ENCODE data around the gene ZNF668.

The ZNF668 gene

GRCh38 chr16:31064882-31065461 lies 9.1 kb downstream of the ZNF668 start:
- DNase-seq (ENCODE audit: low read depth): no peak
- TF ChIP-seq CTCF (conservative IDR thresholded peaks at IDR 0.05; ENCODE audit: low read depth, low read length): no peak
- no peak overlapping the region for H3K4me3 ChIP-seq (ENCODE audit: low read length)

GRCh38 chr16:31063843-31064611 lies 10.0 kb downstream of the ZNF668 start:
- DNase-seq (ENCODE audit: low read depth): no peak
- H3K4me3 ChIP-seq (ENCODE audit: low read length): no peak overlapping the region
- TF ChIP-seq CTCF (conservative IDR thresholded peaks at IDR 0.05; ENCODE audit: low read depth, low read length): no peak

GRCh38 chr16:31063495-31063842 lies 10.6 kb downstream of the ZNF668 start:
- no peak overlapping the region for H3K4me3 ChIP-seq (ENCODE audit: low read length)
- no peak for DNase-seq (ENCODE audit: low read depth)
- TF ChIP-seq CTCF (conservative IDR thresholded peaks at IDR 0.05; ENCODE audit: low read depth, low read length): no peak

DNA sequence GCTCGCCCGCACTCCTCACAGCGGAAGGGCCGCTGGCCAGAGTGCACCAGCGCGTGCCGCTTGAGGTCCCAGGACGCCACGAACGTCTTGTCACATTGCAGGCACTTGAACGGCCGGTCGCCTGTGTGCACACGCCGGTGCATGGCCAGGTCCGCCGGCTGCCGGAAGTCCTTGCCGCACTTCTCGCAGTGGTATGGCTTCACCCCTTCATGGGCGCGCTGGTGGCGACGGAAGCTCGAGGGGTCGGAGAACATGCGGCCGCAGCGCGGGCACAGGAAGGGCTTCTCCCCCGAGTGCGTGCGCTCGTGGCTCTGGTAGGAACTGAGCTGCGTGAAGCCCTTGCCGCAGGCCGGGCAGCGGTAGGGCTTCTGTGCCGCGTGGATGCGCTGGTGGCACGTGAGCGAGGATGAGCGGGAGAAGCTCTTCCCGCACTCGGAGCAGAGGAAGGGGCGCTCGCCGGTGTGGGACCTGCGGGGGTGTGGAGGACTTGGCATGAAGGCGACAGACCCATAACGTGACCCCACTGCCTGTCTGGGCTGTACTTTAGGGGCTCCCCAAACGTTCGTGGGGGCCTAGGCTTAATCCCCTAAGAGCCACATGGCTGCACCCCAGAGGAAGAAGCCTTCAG lies 12.1 kb downstream of the ZNF668 start:
- H3K4me3 ChIP-seq (ENCODE audit: low read length): no peak overlapping the region
- TF ChIP-seq CTCF (conservative IDR thresholded peaks at IDR 0.05; ENCODE audit: low read depth, low read length): no peak
- no peak for DNase-seq (ENCODE audit: low read depth)

GRCh38 chr16:31061126-31061812 lies 12.8 kb downstream of the ZNF668 start:
- TF ChIP-seq CTCF (conservative IDR thresholded peaks at IDR 0.05; ENCODE audit: low read depth, low read length): no peak
- no peak overlapping the region for H3K4me3 ChIP-seq (ENCODE audit: low read length)
- no peak for DNase-seq (ENCODE audit: low read depth)

GRCh38 chr16:31055613-31056012 lies 18.4 kb downstream of the ZNF668 start:
- DNase-seq (ENCODE audit: low read depth): no peak
- TF ChIP-seq CTCF (conservative IDR thresholded peaks at IDR 0.05; ENCODE audit: low read depth, low read length): no peak
- no peak overlapping the region for H3K4me3 ChIP-seq (ENCODE audit: low read length)
